ENCODE results near the gene CRCP.

GRCh38 chr7:66198469-66198868 is 83.8 kb downstream of the CRCP start:
- TF ChIP-seq CTCF (IDR thresholded peaks at IDR 0.05; ENCODE audit: insufficient read depth, low read length) (no peak), POLR2AphosphoS5 (IDR thresholded peaks at IDR 0.05; ENCODE audit: low read depth) (no peak)
